ENCODE results near the gene CDKN1C. TPM values are rescaled to one million over a fixed set of nuclear protein-coding genes. Genes with fewer than 3 reads are reported as not detected.

Gene CDKN1C
- total and polyA plus RNA-seq, 5 donors from 2014 or later = 1.1 to 4.1 (median 1.2) TPM

DNA sequence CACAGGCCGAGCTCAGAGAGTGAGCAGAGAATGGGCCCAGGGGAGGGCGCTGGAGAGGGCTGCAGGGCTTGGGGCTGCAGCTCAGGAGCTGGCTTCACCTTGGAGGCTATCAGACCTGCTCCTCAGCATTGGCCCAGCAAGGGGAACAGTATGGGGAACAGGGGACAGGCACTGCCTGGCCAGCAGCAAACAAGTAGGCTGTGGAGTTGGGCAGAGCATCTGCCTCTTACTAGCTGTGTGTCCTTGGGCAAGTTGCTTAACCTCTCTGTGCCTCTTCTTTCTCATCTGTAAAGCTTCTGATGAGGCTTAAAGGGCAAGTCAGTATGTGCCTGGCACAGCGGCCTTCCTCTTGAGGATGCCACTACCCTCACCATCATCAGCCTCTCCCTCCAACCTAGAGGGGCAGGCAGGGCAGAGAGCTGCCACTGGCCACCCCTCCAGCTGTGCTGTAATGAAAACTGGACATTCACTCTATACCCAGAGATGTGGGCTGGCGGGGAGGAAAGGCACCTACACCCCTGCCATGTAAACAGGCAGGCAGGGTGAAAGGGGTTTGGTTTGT is 7.5 kb upstream of the CDKN1C start:
- peak; percentile 46 to 49 for ATAC-seq (ENCODE audit: low read depth in 2 of 2)
- Histone ChIP-seq H3K9me3 (ENCODE audit: control insufficient read depth in 2 of 2, low read length in 2 of 2) (no peaks in the 10 kb centered on the region), H3K27ac (ENCODE audit: insufficient read depth, low read length, poor library complexity, severe bottlenecking) (peak overlapping the region; percentile 64), H3K4me3 (ENCODE audit: low read depth, low read length) (no peak overlapping the region), H3K4me1 (ENCODE audit: control insufficient read depth, insufficient read depth, low read length, poor library complexity, severe bottlenecking) (peaks cover 34% of the 10 kb centered on the region), H3K36me3 (ENCODE audit: control insufficient read depth, insufficient read depth, low read length) (no peaks in the 10 kb centered on the region), H3K27me3 (ENCODE audit: control insufficient read depth, insufficient read depth, low read length) (no peaks in the 10 kb centered on the region)
- Mint-ChIP-seq H3K4me3 (peak overlapping the region; percentile 49 to 90 (median 80)), H3K36me3 (no peaks in the 10 kb centered on the region), H3K9me3 (no peaks in the 10 kb centered on the region), H3K27ac (peak overlapping the region in 2 of 3 donors; percentile 83 to 93), H3K27me3 (no peaks in the 10 kb centered on the region), H3K4me1 (peaks cover 0 to 43% (median 19%) of the 10 kb centered on the region in 4 donors)
- peak in 2 of 3 donors; percentile 44 to 77 for DNase-seq

DNA sequence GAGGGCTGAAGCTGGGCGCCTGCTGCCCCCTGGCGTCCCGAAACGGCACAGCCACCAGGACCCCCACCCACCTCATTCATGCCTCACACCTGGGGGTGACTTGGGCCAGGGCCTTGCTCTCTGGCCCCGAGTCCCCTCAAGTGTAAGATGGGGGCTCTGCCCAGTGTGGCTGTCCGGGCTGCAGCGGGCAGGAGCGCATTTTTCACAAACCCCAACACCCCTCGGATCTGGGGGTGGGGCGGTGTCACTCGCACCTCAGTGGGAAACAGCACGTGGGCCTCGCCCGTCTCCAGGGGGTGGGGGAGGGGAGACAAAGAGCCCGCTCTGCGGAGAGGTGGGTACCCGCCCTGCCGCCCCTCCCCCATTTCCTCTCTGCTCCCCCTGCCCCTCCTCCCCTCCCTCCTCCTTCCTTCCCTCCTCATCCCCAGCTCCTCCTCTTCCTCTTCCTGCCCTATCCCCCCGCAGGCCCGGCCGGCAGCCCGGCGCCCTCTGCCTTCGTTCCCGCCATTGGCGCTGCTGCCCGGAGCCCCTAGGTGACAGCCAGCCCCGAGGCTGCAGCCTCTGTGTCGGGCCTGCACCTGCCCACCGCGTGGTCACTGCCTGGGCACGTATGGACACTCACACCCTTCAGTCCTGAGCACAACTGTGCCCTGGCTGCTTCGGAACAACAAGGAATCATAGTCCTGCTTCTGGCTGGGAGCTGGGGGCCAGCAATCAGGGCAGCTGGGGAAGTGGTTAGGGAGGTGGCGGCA is 6.8 kb upstream of the CDKN1C start:
- Mint-ChIP-seq H3K27me3 (no peaks in the 10 kb centered on the region), H3K4me1 (peaks cover 0 to 44% (median 16%) of the 10 kb centered on the region in 4 donors), H3K4me3 (peak overlapping the region; percentile 49 to 90 (median 80)), H3K9me3 (no peaks in the 10 kb centered on the region), H3K36me3 (no peaks in the 10 kb centered on the region), H3K27ac (peak overlapping the region in 2 of 3 donors; percentile 83 to 93)
- no peaks in the 10 kb centered on the region for H3K9me3 ChIP-seq (ENCODE audit: control insufficient read depth in 2 of 2, low read length in 2 of 2)
- ATAC-seq (ENCODE audit: low read depth in 2 of 2) = peak; percentile 42 to 48
- DNase-seq = peak; percentile 48 to 88 (median 68)
- peaks cover 35% of the 10 kb centered on the region for H3K4me1 ChIP-seq (ENCODE audit: control insufficient read depth, insufficient read depth, low read length, poor library complexity, severe bottlenecking)
- no peak overlapping the region for H3K4me3 ChIP-seq (ENCODE audit: low read depth, low read length)
- H3K27me3 ChIP-seq (ENCODE audit: control insufficient read depth, insufficient read depth, low read length) = no peaks in the 10 kb centered on the region
- no peaks in the 10 kb centered on the region for H3K36me3 ChIP-seq (ENCODE audit: control insufficient read depth, insufficient read depth, low read length)
- H3K27ac ChIP-seq (ENCODE audit: insufficient read depth, low read length, poor library complexity, severe bottlenecking) = peak overlapping the region; percentile 64

GRCh38 chr11:2891326-2892214 is 6.0 kb upstream of the CDKN1C start:
- DNase-seq = peak in 1 of 3 donors; percentile 22
- H3K4me3 ChIP-seq (ENCODE audit: low read depth, low read length) = no peak overlapping the region
- no peaks in the 10 kb centered on the region for H3K27me3 Mint-ChIP-seq

GRCh38 chr11:2890466-2891294 is 5.1 kb upstream of the CDKN1C start:
- no peaks in the 10 kb centered on the region for H3K36me3 Mint-ChIP-seq
- Histone ChIP-seq H3K27ac (ENCODE audit: insufficient read depth, low read length, poor library complexity, severe bottlenecking) (no peak overlapping the region), H3K36me3 (ENCODE audit: control insufficient read depth, insufficient read depth, low read length) (no peaks in the 10 kb centered on the region), H3K4me1 (ENCODE audit: control insufficient read depth, insufficient read depth, low read length, poor library complexity, severe bottlenecking) (peaks cover 39% of the 10 kb centered on the region), H3K9me3 (ENCODE audit: control insufficient read depth in 2 of 2, low read length in 2 of 2) (no peaks in the 10 kb centered on the region), H3K4me3 (ENCODE audit: low read depth, low read length) (no peak overlapping the region), H3K27me3 (ENCODE audit: control insufficient read depth, insufficient read depth, low read length) (no peaks in the 10 kb centered on the region)
- peak overlapping the region; percentile 32 to 63 (median 55) for H3K27ac Mint-ChIP-seq
- ATAC-seq (ENCODE audit: low read depth in 2 of 2) (no peak), DNase-seq (no peak)
- H3K4me1 Mint-ChIP-seq = peaks cover 0 to 49% (median 18%) of the 10 kb centered on the region in 4 donors
- no peaks in the 10 kb centered on the region for H3K27me3 Mint-ChIP-seq
- H3K9me3 Mint-ChIP-seq = no peaks in the 10 kb centered on the region
- H3K4me3 Mint-ChIP-seq = peak overlapping the region in 2 of 4 donors; percentile 11 to 41

More at GRCh38 chr11:2891326-2892214, 6.0 kb upstream of the CDKN1C start:
- H3K4me1 ChIP-seq (ENCODE audit: control insufficient read depth, insufficient read depth, low read length, poor library complexity, severe bottlenecking) = peaks cover 35% of the 10 kb centered on the region
- no peaks in the 10 kb centered on the region for H3K9me3 ChIP-seq (ENCODE audit: control insufficient read depth in 2 of 2, low read length in 2 of 2)
- peak overlapping the region; percentile 41 to 75 (median 64) for H3K4me3 Mint-ChIP-seq
- no peak for ATAC-seq (ENCODE audit: low read depth in 2 of 2)
- peaks cover 0 to 52% (median 18%) of the 10 kb centered on the region in 4 donors for H3K4me1 Mint-ChIP-seq
- no peaks in the 10 kb centered on the region for H3K9me3 Mint-ChIP-seq
- peak overlapping the region; percentile 60 for H3K27ac ChIP-seq (ENCODE audit: insufficient read depth, low read length, poor library complexity, severe bottlenecking)
- no peaks in the 10 kb centered on the region for H3K36me3 Mint-ChIP-seq
- peak overlapping the region in 2 of 3 donors; percentile 78 to 82 for H3K27ac Mint-ChIP-seq
- H3K36me3 ChIP-seq (ENCODE audit: control insufficient read depth, insufficient read depth, low read length) = no peaks in the 10 kb centered on the region
- no peaks in the 10 kb centered on the region for H3K27me3 ChIP-seq (ENCODE audit: control insufficient read depth, insufficient read depth, low read length)

- peak overlapping the region; percentile 32 to 63 (median 55) for H3K27ac Mint-ChIP-seq
Observed at GRCh38 chr11:2889362-2890273, 4.0 kb upstream of the CDKN1C start.

GRCh38 chr11:2888266-2888968 is 2.8 kb upstream of the CDKN1C start:
- Mint-ChIP-seq H3K4me3 (peak overlapping the region in 3 of 4 donors; percentile 36 to 84 (median 57)), H3K36me3 (no peaks in the 10 kb centered on the region), H3K27me3 (peaks cover 3% of the 10 kb centered on the region), H3K4me1 (peaks cover 0 to 47% (median 18%) of the 10 kb centered on the region in 4 donors), H3K9me3 (no peaks in the 10 kb centered on the region), H3K27ac (peak overlapping the region; percentile 48 to 67 (median 52))
- H3K27me3 ChIP-seq (ENCODE audit: control insufficient read depth, insufficient read depth, low read length) = no peaks in the 10 kb centered on the region
- peak; percentile 76 to 80 (median 78) for DNase-seq
- H3K36me3 ChIP-seq (ENCODE audit: control insufficient read depth, insufficient read depth, low read length) = no peaks in the 10 kb centered on the region
- ATAC-seq (ENCODE audit: low read depth in 2 of 2) = peak; percentile 25 to 30
- H3K4me1 ChIP-seq (ENCODE audit: control insufficient read depth, insufficient read depth, low read length, poor library complexity, severe bottlenecking) = peaks cover 55% of the 10 kb centered on the region
- no peaks in the 10 kb centered on the region for H3K9me3 ChIP-seq (ENCODE audit: control insufficient read depth in 2 of 2, low read length in 2 of 2)
- H3K27ac ChIP-seq (ENCODE audit: insufficient read depth, low read length, poor library complexity, severe bottlenecking) = no peak overlapping the region
- H3K4me3 ChIP-seq (ENCODE audit: low read depth, low read length) = no peak overlapping the region

More at GRCh38 chr11:2889362-2890273, 4.0 kb upstream of the CDKN1C start:
- H3K36me3 Mint-ChIP-seq = no peaks in the 10 kb centered on the region
- DNase-seq = no peak
- peaks cover 0 to 50% (median 18%) of the 10 kb centered on the region in 4 donors for H3K4me1 Mint-ChIP-seq
- Histone ChIP-seq H3K9me3 (ENCODE audit: control insufficient read depth in 2 of 2, low read length in 2 of 2) (no peaks in the 10 kb centered on the region), H3K4me3 (ENCODE audit: low read depth, low read length) (no peak overlapping the region), H3K27ac (ENCODE audit: insufficient read depth, low read length, poor library complexity, severe bottlenecking) (no peak overlapping the region), H3K27me3 (ENCODE audit: control insufficient read depth, insufficient read depth, low read length) (no peaks in the 10 kb centered on the region), H3K36me3 (ENCODE audit: control insufficient read depth, insufficient read depth, low read length) (no peaks in the 10 kb centered on the region), H3K4me1 (ENCODE audit: control insufficient read depth, insufficient read depth, low read length, poor library complexity, severe bottlenecking) (peaks cover 46% of the 10 kb centered on the region)
- no peak for ATAC-seq (ENCODE audit: low read depth in 2 of 2)
- H3K4me3 Mint-ChIP-seq = peak overlapping the region in 2 of 4 donors; percentile 41 to 84
- H3K27me3 Mint-ChIP-seq = no peaks in the 10 kb centered on the region
- no peaks in the 10 kb centered on the region for H3K9me3 Mint-ChIP-seq

All from CD4-positive, CD25-positive, alpha-beta regulatory T cell (primary cell).